NCI-H1694 (cell line): ENCODE data around the gene IL6ST.
"Not testable (repeated sequence)": the region's sequence is repeated elsewhere in the genome, so short reads cannot be mapped to it uniquely, and the experiment has no call there.

Source experiments
- DNase-seq: peaks from one replicate; lab custom pipeline; 2025; lab: John Stamatoyannopoulos, UW

The IL6ST gene

GRCh38 chr5:55965525-55965924 lies 29.2 kb downstream of the IL6ST start:
- DNase-seq = no peak

- no peak for DNase-seq
These were observed 34.0 kb downstream of the IL6ST start for GRCh38 chr5:55960779-55961178.

GRCh38 chr5:55959208-55959607 lies 35.6 kb downstream of the IL6ST start:
- no peak for DNase-seq

- DNase-seq = not testable (repeated sequence)
These were observed 53.6 kb downstream of the IL6ST start for GRCh38 chr5:55941154-55941553.

- DNase-seq = not testable (repeated sequence)
These were observed 57.2 kb downstream of the IL6ST start for GRCh38 chr5:55937598-55937997.

GRCh38 chr5:55936100-55936693 lies 58.6 kb downstream of the IL6ST start:
- peak; percentile 48 for DNase-seq

GRCh38 chr5:55935371-55935770 lies 59.4 kb downstream of the IL6ST start:
- DNase-seq = no peak

- DNase-seq = no peak
These were observed 60.0 kb downstream of the IL6ST start for GRCh38 chr5:55934720-55935119.

GRCh38 chr5:55934115-55934613 lies 60.6 kb downstream of the IL6ST start:
- DNase-seq = no peak

- no peak for DNase-seq
These were observed 61.2 kb downstream of the IL6ST start for GRCh38 chr5:55933377-55934114.

GRCh38 chr5:55932700-55933099 lies 62.1 kb downstream of the IL6ST start:
- DNase-seq = no peak

- DNase-seq = no peak
These were observed 65.6 kb downstream of the IL6ST start for GRCh38 chr5:55929020-55929799.

GRCh38 chr5:55927861-55928655 lies 66.7 kb downstream of the IL6ST start:
- no peak for DNase-seq

GRCh38 chr5:55926476-55926875 lies 68.3 kb downstream of the IL6ST start:
- no peak for DNase-seq

- DNase-seq = no peak
These were observed 69.1 kb downstream of the IL6ST start for GRCh38 chr5:55925712-55926111.

- no peak for DNase-seq
These were observed 69.6 kb downstream of the IL6ST start for GRCh38 chr5:55925181-55925580.

GRCh38 chr5:55924744-55925143 lies 70.0 kb downstream of the IL6ST start:
- DNase-seq = no peak

- DNase-seq = no peak
These were observed 70.8 kb downstream of the IL6ST start for GRCh38 chr5:55923865-55924500.

GRCh38 chr5:55923177-55923771 lies 71.5 kb downstream of the IL6ST start:
- DNase-seq = no peak

- DNase-seq = no peak
These were observed 73.1 kb downstream of the IL6ST start for GRCh38 chr5:55921617-55922016.

GRCh38 chr5:55920784-55921183 lies 74.0 kb downstream of the IL6ST start:
- DNase-seq = no peak
